GM18526 (cell line): Measurements from ENCODE around the gene CLN6.

Experiments
- POLR2A ChIP-seq: IDR thresholded peaks from 3 replicates; pipeline ENCODE4 v1.6.1; 2011; ENCODE audit not compliant: insufficient read length; ENCODE audit errors: extremely low read depth

The CLN6 gene

GRCh38 chr15:68187559-68187958, 42.0 kb downstream of the CLN6 start:
- no peak for TF ChIP-seq POLR2A

- no peak for TF ChIP-seq POLR2A
Measured at GRCh38 chr15:68186671-68187397, 42.7 kb downstream of the CLN6 start.

- no peak for TF ChIP-seq POLR2A
Measured at GRCh38 chr15:68184616-68185480, 44.7 kb downstream of the CLN6 start.

- no peak for TF ChIP-seq POLR2A
Measured at GRCh38 chr15:68183616-68184315, 45.8 kb downstream of the CLN6 start.

- TF ChIP-seq POLR2A: no peak
Measured at GRCh38 chr15:68177742-68178141, 51.8 kb downstream of the CLN6 start.

GRCh38 chr15:68176601-68177000, 52.9 kb downstream of the CLN6 start:
- no peak for TF ChIP-seq POLR2A

- no peak for TF ChIP-seq POLR2A
Measured at GRCh38 chr15:68175526-68175925, 54.0 kb downstream of the CLN6 start.

- no peak for TF ChIP-seq POLR2A
Measured at GRCh38 chr15:68173119-68173518, 56.4 kb downstream of the CLN6 start.

- TF ChIP-seq POLR2A: no peak
Measured at GRCh38 chr15:68166847-68167246, 62.7 kb downstream of the CLN6 start.

- TF ChIP-seq POLR2A: no peak
Measured at GRCh38 chr15:68163191-68163590, 66.3 kb downstream of the CLN6 start.

GRCh38 chr15:68158046-68158628, 71.4 kb downstream of the CLN6 start:
- no peak for TF ChIP-seq POLR2A

- TF ChIP-seq POLR2A: no peak
Measured at GRCh38 chr15:68157074-68157473, 72.5 kb downstream of the CLN6 start.
